ENCODE measurements around the gene DDX41.
"Not testable (repeated sequence)": the region's sequence is repeated elsewhere in the genome, so short reads cannot be mapped to it uniquely, and the experiment has no call there.

DDX41 gene

DNA sequence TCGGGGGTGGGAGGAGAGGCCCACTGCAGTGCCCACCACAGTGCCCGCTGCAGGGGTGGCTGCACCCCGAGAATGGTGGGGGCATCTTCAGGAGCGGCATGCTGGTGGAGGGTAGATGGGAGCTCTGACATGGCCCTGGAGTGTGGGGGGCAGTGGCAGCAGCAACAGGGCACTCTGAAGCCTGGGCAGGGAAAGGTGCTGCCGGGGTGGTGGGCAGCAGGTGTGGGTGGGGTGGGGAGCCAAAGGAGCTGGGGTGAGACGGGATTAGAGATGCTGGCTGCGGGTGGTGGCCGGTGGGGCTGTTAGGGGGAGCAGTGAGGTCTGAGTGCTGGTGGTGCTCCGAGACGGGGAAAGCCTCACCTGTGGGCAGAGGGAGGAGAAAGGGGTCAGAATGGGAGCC lies 19.6 kb upstream of the DDX41 start:
- H3K27ac ChIP-seq, result peak overlapping the region; percentile 36; the same call in 1 of the 2 replicates
- TF ChIP-seq ZFX (IDR thresholded peaks at IDR 0.05), result no peak
- TF ChIP-seq, protein P1, sequence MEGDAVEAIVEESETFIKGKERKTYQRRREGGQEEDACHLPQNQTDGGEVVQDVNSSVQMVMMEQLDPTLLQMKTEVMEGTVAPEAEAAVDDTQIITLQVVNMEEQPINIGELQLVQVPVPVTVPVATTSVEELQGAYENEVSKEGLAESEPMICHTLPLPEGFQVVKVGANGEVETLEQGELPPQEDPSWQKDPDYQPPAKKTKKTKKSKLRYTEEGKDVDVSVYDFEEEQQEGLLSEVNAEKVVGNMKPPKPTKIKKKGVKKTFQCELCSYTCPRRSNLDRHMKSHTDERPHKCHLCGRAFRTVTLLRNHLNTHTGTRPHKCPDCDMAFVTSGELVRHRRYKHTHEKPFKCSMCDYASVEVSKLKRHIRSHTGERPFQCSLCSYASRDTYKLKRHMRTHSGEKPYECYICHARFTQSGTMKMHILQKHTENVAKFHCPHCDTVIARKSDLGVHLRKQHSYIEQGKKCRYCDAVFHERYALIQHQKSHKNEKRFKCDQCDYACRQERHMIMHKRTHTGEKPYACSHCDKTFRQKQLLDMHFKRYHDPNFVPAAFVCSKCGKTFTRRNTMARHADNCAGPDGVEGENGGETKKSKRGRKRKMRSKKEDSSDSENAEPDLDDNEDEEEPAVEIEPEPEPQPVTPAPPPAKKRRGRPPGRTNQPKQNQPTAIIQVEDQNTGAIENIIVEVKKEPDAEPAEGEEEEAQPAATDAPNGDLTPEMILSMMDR (conservative IDR thresholded peaks at IDR 0.05), result no peak

DNA sequence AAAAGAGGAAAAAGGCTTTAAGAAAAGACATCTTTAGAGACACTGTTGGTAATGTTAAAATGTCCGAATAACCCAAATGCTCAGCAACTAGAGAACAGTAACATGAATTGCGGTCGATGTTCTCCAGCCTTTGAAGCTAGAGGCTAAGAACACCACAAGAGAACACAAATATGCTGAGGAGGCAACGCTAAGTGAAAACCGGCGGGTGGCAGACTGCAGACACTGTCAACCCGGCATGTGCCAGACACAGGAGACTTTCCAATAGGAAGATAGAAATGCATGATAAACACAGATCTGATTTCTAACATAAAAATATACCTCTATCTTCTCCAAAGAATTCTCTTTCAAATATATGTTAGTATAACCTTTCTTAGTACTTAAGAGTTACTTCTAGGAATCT lies 18.4 kb upstream of the DDX41 start:
- TF ChIP-seq, protein P1 (conservative IDR thresholded peaks at IDR 0.05), result no peak
- TF ChIP-seq ZFX (IDR thresholded peaks at IDR 0.05), result no peak
- H3K27ac ChIP-seq, result no peak overlapping the region

GRCh38 chr5:177534433-177534832 lies 17.7 kb upstream of the DDX41 start:
- not testable (repeated sequence) for H3K27ac ChIP-seq

DNA sequence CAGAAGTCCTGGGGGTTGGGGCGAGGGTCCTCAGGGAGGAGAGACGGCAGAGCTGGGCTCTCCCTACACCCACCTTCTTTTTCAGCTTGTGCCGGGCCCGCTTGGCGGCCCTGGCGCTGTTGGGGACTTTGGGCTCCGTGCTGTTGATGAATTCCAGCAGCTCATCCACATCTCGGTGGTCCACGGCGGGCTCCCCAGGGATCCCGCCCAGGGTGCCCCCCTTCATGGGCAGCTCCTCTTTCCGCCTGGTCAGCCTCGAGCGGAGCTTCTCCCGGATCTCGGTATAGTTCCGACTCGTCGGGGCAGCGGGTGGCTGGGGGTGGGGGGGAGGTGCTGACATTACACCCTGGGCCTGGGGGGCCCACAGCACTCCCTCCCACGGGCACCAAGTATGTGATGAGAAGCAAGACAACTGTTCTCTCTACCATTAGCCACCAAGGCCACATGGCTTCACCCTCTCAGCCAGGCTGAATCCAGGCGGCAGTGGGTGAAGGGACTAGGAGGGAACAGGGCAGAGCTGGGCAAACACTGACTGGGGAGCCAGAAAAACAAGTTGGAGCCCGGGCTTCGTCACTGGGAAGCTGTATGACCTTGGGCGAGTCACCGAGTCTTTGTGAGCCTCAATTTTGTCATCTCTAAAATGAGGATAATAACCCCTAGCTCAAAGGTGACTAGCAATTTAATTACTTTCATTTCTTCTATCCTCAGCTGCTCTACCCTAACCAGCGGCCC lies 14.6 kb upstream of the DDX41 start:
- H3K27ac ChIP-seq, result peak overlapping the region; percentile 58
- no peak for TF ChIP-seq ZFX (IDR thresholded peaks at IDR 0.05)
- TF ChIP-seq, protein P1 (conservative IDR thresholded peaks at IDR 0.05), result no peak

DNA sequence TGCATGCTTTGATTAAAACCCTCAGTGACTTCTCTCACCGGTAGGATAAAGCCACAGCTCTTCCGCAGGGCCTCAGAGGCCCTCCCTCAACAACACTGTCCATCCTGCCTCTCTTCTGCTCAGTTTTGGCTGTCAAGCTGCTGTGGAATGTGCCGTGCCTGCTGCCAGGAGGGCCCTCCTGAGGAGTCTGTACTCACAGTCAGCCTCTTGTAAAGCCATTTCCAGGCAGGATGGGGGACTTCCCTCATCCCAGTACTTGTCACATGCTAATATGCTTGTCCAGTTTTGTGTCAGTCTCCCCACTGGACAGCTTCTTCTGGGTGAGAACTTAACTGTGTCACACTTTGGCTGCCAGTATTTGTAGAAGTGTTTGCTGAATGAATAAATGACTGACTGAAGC lies 13.9 kb upstream of the DDX41 start:
- TF ChIP-seq ZFX (IDR thresholded peaks at IDR 0.05), result no peak
- H3K27ac ChIP-seq, result no peak overlapping the region; the same call in 1 of the 2 replicates

- H3K27ac ChIP-seq, result no peak overlapping the region
- no peak for TF ChIP-seq ZFX (IDR thresholded peaks at IDR 0.05)
- TF ChIP-seq, protein P1 (conservative IDR thresholded peaks at IDR 0.05), result no peak
Observed at GRCh38 chr5:177529247-177530203, 12.8 kb upstream of the DDX41 start.

DNA sequence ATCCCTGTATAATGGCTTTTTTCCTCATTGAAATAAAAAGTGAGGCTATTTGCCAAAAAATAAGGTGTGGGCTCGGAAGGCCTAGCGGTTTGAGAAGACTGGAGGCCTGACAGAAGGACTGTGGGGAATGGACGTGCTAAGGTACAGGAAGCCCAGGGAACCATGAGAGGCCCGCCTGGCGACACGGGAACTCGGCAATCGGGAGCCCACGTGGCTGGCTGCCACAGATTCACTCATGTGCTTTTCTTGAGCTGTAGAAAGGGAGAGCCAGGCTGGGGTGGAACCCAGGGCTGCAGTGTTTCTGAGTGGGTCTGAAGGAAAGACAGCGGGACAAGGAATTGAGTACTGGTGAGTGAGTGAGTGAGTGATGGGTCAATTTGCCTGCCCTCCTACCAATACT lies 11.9 kb upstream of the DDX41 start:
- no peak overlapping the region for H3K27ac ChIP-seq
- TF ChIP-seq ZFX (IDR thresholded peaks at IDR 0.05), result no peak
- TF ChIP-seq, protein P1 (conservative IDR thresholded peaks at IDR 0.05), result no peak

- H3K27ac ChIP-seq, result no peak overlapping the region
- TF ChIP-seq ZFX (IDR thresholded peaks at IDR 0.05), result no peak
- TF ChIP-seq, protein P1 (conservative IDR thresholded peaks at IDR 0.05), result no peak
Observed at GRCh38 chr5:177527595-177527994, 10.8 kb upstream of the DDX41 start.
